Endothelial cell of umbilical vein (primary cell): ENCODE data around the gene C17orf107. TPM values are rescaled to one million over a fixed set of nuclear protein-coding genes. Genes with fewer than 3 reads are reported as not detected.

Experiments used
- BruUV-seq: library from RNA; stranded (reverse); fragments of 400-500 nt; replicated peaks from 2 replicates; lab custom pipeline; 2021; lab: Mats Ljungman, UMichigan
- CTCF ChIA-PET: fragments of 300-600, 350-600 bp; sonication (Branson Sonifier 250); formaldehyde crosslinking; loops from one replicate; lab custom pipeline; 2021; ENCODE audit warnings: antibody characterized with exemption, inconsistent platforms; lab: Charles Lee
- POLR2A ChIA-PET: fragments of 300-600, 350-600 bp; sonication (Branson Sonifier 250); formaldehyde crosslinking; loops from one replicate; lab custom pipeline; 2021; ENCODE audit warnings: antibody characterized with exemption, inconsistent platforms; lab: Charles Lee
- DNase-seq: peaks from one replicate; pipeline ENCODE4 v3.0.0-alpha.2; 2011; ENCODE audit warnings: low read depth, low spot score
- FAIRE-seq: peaks from 2 replicates; lab custom pipeline; 2011; peaks lifted over from hg19 to GRCh38; lab: Jason Lieb, UNC
- H2AFZ ChIP-seq: 2 replicates; pipeline ENCODE4 v1.6.0; 2012; ENCODE audit warnings: low read depth, low read length, control low read depth, inconsistent platforms
- H3K27ac ChIP-seq: 2 replicates; pipeline ENCODE4 v1.5.1; 2011; ENCODE audit warnings: low read depth, mild to moderate bottlenecking, control low read depth, low read length, moderate library complexity; ENCODE audit not compliant: insufficient read depth
- H3K27me3 ChIP-seq, 2 experiments: 2 replicates each; pipeline versions ENCODE4 v1.6.0 to v1.6.1; 2011; ENCODE audit warnings: low read length in 2 of 2, mixed read lengths in 1 of 2; ENCODE audit not compliant: control insufficient read depth in 2 of 2, insufficient read depth in 2 of 2
- H3K36me3 ChIP-seq, 2 experiments: 2 replicates in 1 of 2; 3 replicates in 1 of 2; pipeline ENCODE4 v1.5.1; 2011; ENCODE audit warnings: low read length in 2 of 2, mild to moderate bottlenecking in 1 of 2, moderate library complexity in 1 of 2; ENCODE audit not compliant: control insufficient read depth in 2 of 2, insufficient read depth in 2 of 2; ENCODE audit errors: extremely low read depth in 1 of 2
- H3K4me1 ChIP-seq: 3 replicates; pipeline ENCODE4 v1.5.1; 2011; ENCODE audit warnings: mild to moderate bottlenecking, low read length; ENCODE audit not compliant: control insufficient read depth, insufficient read depth; ENCODE audit errors: extremely low read depth
- H3K4me2 ChIP-seq: 2 replicates; pipeline ENCODE4 v1.6.1; 2011; ENCODE audit warnings: low read length, control low read depth, mixed read lengths; ENCODE audit not compliant: insufficient read depth
- H3K4me3 ChIP-seq, 3 experiments: fragments of 200-600 bp in 1 of 3; sonication (generic), shearing (Covaris generic) in 1 of 3; replicated peaks in 1 of 3; 2 replicates each; pipeline ENCODE4 v1.5.1; 2011 to 2016; ENCODE audit warnings: control low read depth in 3 of 3, low read length in 3 of 3, mild to moderate bottlenecking in 2 of 3, inconsistent platforms in 1 of 3, low read depth in 1 of 3, moderate library complexity in 1 of 3; ENCODE audit not compliant: insufficient read depth in 1 of 3
- H3K79me2 ChIP-seq: 2 replicates; pipeline ENCODE4 v1.6.0; 2012; ENCODE audit warnings: low read length, inconsistent platforms; ENCODE audit not compliant: control insufficient read depth, insufficient read depth
- H3K9ac ChIP-seq: replicated peaks from 2 replicates; pipeline ENCODE3; 2011; ENCODE audit warnings: low read length, control low read depth; ENCODE audit not compliant: insufficient read depth; ENCODE audit errors: extremely low read depth
- H3K9me1 ChIP-seq: replicated peaks from 3 replicates; pipeline ENCODE4 v1.6.0; 2011; ENCODE audit warnings: mild to moderate bottlenecking, low read length; ENCODE audit not compliant: control insufficient read depth, insufficient read depth; ENCODE audit errors: extremely low read depth
- H3K9me3 ChIP-seq: replicated peaks from 2 replicates; pipeline ENCODE4 v1.5.1; 2012; ENCODE audit warnings: low read length, inconsistent platforms; ENCODE audit not compliant: control insufficient read depth, insufficient read depth
- H4K20me1 ChIP-seq: replicated peaks from 2 replicates; pipeline ENCODE3; 2011; ENCODE audit warnings: mild to moderate bottlenecking, low read length; ENCODE audit not compliant: control insufficient read depth, insufficient read depth; ENCODE audit errors: extremely low read depth
- EZH2 ChIP-seq: IDR thresholded peaks from 2 replicates; pipeline ENCODE4 v1.6.1; 2012; ENCODE audit warnings: borderline replicate concordance, low read depth, mild to moderate bottlenecking, moderate library complexity, low read length, inconsistent platforms; ENCODE audit not compliant: severe bottlenecking
- FOS ChIP-seq: IDR thresholded peaks from 2 replicates; pipeline ENCODE4 v1.6.1; 2011; ENCODE audit warnings: mild to moderate bottlenecking, low read length, moderate library complexity, borderline replicate concordance; ENCODE audit not compliant: insufficient read depth
- GATA2 ChIP-seq: IDR thresholded peaks from 2 replicates; pipeline ENCODE4 v1.7.0; 2011; ENCODE audit warnings: low read depth, mild to moderate bottlenecking, moderate library complexity, mixed read lengths, low read length; ENCODE audit not compliant: insufficient read length, insufficient read depth
- JUN ChIP-seq: IDR thresholded peaks from 2 replicates; pipeline ENCODE4 v1.6.1; 2011; ENCODE audit warnings: borderline replicate concordance, low read depth; ENCODE audit not compliant: insufficient read length, insufficient read depth
- MYC ChIP-seq: IDR thresholded peaks from one replicate; pipeline ENCODE4 v1.6.1; 2011; ENCODE audit warnings: mild to moderate bottlenecking, low read depth, low read length
- POLR2A ChIP-seq: IDR thresholded peaks from 2 replicates; pipeline ENCODE4 v1.6.1; 2012; ENCODE audit warnings: low read depth, mild to moderate bottlenecking, control low read depth, low read length
- POLR2AphosphoS5 ChIP-seq: IDR thresholded peaks from 2 replicates; pipeline ENCODE4 v1.6.1; 2012; ENCODE audit warnings: low read depth, mild to moderate bottlenecking, control low read depth, low read length, moderate library complexity; ENCODE audit not compliant: insufficient read depth
- dilution Hi-C: fragments of 300-500 bp; cut with MboI; formaldehyde crosslinking; loops from one replicate; pipeline ENCODE4 v1.15.0; 2019; ENCODE audit warnings: low sequenced_read_pairs; ENCODE audit not compliant: extremely low pct_ligation_motif_present
- intact Hi-C: fragments of 100-400 bp; cut with micrococcal nuclease; formaldehyde crosslinking; loops from one replicate; pipeline ENCODE4 v1.10.0; 2022
- polyA plus RNA-seq, 4 experiments: library from polyadenylated mRNA; depleted of rRNA in 3 of 4; stranded (reverse) in 3 of 4; unstranded in 1 of 4; fragments of >200 nt; gene quantifications; 2 replicates each; pipeline versions ENCODE4 v1.2.1 to v1.2.3, GENCODE V29; 2011 to 2012; ENCODE audit warnings: missing spikeins in 1 of 4
- total RNA-seq: library from RNA; stranded (reverse); gene quantifications from 2 replicates; pipeline ENCODE4 v1.2.3, GENCODE V29; 2021
- TF ChIP-seq, protein P1 (sequence below): IDR thresholded peaks from 2 replicates; pipeline ENCODE4 v1.6.1; 2011; ENCODE audit not compliant: insufficient read depth, insufficient read length
- TF ChIP-seq, protein P2 (sequence below), 2 donors: IDR thresholded peaks; 1 replicate in 1 of 2; 2 replicates in 1 of 2; pipeline ENCODE4 v1.5.1; 2011; ENCODE audit warnings: low read length in 2 of 2, mild to moderate bottlenecking in 2 of 2, moderate library complexity in 2 of 2, control low read depth in 1 of 2, inconsistent platforms in 1 of 2, low read depth in 1 of 2; ENCODE audit not compliant: insufficient read depth in 1 of 2; ENCODE audit errors: extremely low read depth in 1 of 2

Gene C17orf107
- total and polyA plus RNA-seq, 2 donors (not counting 3 experiments of a cell fraction or from before 2014, with no cell fraction given) = 0.68 to 1.0 TPM

DNA sequence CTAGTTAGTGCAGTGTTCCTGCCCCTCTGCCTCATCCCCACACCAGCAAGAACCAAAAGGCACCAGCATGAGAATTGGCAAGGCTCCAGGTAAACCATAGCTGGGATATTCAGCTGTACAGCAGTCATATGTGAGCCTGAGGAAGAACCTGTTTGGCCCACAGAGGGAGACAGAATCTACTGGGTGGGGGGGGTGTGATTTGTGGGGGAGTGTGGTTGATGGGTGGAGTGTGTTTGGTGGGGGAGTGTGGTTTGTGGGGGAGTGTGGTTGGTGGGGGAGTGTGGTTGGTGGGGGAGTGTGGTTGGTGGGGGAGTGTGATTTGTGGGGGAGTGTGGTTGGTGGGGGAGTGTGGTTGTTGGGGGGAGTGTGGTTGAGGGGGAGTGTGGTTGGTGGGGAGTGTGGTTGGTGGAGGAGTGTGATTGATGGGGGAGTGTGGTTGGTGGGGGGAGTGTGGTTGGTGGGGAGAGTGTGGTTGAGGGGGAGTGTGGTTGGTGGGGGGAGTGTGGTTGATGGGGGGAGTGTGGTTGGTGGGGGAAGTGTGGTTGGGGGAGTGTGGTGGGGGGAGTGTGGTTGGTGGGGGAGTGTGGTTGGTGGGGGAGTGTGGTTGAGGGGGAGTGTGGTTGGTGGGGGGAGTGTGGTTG lies 46.6 kb upstream of the C17orf107 start:
- TF ChIP-seq EZH2 (no peak), POLR2AphosphoS5 (no peak), GATA2 (no peak), MYC (no peak), JUN (no peak), FOS (no peak), POLR2A (no peak)
- TF ChIP-seq, protein P1, sequence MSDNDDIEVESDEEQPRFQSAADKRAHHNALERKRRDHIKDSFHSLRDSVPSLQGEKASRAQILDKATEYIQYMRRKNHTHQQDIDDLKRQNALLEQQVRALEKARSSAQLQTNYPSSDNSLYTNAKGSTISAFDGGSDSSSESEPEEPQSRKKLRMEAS = no peak
- TF ChIP-seq, protein P2, sequence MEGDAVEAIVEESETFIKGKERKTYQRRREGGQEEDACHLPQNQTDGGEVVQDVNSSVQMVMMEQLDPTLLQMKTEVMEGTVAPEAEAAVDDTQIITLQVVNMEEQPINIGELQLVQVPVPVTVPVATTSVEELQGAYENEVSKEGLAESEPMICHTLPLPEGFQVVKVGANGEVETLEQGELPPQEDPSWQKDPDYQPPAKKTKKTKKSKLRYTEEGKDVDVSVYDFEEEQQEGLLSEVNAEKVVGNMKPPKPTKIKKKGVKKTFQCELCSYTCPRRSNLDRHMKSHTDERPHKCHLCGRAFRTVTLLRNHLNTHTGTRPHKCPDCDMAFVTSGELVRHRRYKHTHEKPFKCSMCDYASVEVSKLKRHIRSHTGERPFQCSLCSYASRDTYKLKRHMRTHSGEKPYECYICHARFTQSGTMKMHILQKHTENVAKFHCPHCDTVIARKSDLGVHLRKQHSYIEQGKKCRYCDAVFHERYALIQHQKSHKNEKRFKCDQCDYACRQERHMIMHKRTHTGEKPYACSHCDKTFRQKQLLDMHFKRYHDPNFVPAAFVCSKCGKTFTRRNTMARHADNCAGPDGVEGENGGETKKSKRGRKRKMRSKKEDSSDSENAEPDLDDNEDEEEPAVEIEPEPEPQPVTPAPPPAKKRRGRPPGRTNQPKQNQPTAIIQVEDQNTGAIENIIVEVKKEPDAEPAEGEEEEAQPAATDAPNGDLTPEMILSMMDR (IDR thresholded peaks at IDR 0.05; ENCODE audit: extremely low read depth in 1 of 2, insufficient read depth in 1 of 2, low read depth in 1 of 2, low read length in 2 of 2) = no peak
- no peak overlapping the region for H2AFZ ChIP-seq
- ChIA-PET POLR2A (no interaction called here), CTCF (interaction anchor here (1.0 kb wide), 1 partner anchor 15 kb away, joined by 3 read pairs; no protein-coding TSS in a partner anchor)
- H3K36me3 ChIP-seq = no peaks in the 10 kb centered on the region
- FAIRE-seq (no peak), DNase-seq (peak; percentile 51)
- H3K27ac ChIP-seq = no peak overlapping the region
- H3K4me2 ChIP-seq = no peak overlapping the region
- BruUV-seq = no TSS peak
- H3K4me3 ChIP-seq = no peak overlapping the region
- dilution Hi-C loops = no loop called here
- peaks cover 18% of the 10 kb centered on the region for H3K79me2 ChIP-seq
- intact Hi-C loops = no loop called here
- no peak overlapping the region for H3K9ac ChIP-seq
- no peaks in the 10 kb centered on the region for H3K9me1 ChIP-seq
- H3K4me1 ChIP-seq = peaks cover 21% of the 10 kb centered on the region
- no peaks in the 10 kb centered on the region for H3K9me3 ChIP-seq
- H3K27me3 ChIP-seq = no peaks in the 10 kb centered on the region
- no peaks in the 10 kb centered on the region for H4K20me1 ChIP-seq
